Stimulated activated CD8-positive, alpha-beta memory T cell treated with anti-CD3 and anti-CD28 coated beads, Interleukin-12 subunit alpha, Interleukin-12 subunit beta, amount 100 ng/mL, for 1 hour (primary cell): ENCODE data around the gene PRL.

ENCODE experiments used
- DNase-seq: peaks from one replicate; pipeline ENCODE4 v3.0.0-alpha.2; 2020; ENCODE audit warnings: low read depth

Gene PRL

DNA sequence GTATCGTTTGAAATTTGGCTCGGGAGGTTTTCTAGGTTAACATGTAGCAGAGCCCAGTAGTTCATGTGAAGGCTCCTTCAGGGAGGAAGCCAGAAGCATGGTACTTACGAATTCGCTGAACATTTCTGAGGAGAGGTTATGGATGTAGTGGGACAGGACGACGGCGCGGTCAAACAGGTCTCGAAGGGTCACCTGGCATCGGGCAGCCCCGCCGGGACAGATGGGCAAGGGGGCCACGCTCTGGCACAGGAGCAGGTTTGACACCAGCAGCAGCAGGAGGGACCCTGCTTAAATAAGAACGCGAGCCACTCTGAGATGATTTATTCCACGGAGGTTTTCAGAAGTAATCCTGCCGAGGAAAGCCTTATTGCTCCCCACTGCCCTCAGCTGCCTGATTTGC lies 2.5 kb downstream of the PRL start:
- DNase-seq, result no peak

DNA sequence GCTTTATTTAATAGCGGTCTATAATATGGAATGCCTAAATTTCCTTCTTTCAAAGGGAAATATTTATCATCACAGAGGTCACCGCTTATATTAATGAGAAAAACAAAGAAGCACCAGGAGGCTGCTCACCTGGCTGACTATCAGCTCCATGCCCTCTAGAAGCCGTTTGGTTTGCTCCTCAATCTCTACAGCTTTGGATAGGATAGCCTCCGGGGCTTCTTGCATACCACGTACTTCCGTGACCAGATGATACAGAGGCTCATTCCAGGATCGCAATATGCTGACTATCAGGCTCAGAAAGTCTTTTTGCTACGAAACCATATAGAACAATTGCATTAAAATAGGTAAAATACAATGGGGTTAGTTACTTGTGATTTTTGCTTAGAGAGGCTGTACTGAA lies 6.8 kb downstream of the PRL start:
- DNase-seq, result no peak

- no peak for DNase-seq
Measured at GRCh38 chr6:22288721-22289120, 8.1 kb downstream of the PRL start.

- DNase-seq, result no peak
Measured at GRCh38 chr6:22284666-22285065, 12.2 kb downstream of the PRL start.

DNA sequence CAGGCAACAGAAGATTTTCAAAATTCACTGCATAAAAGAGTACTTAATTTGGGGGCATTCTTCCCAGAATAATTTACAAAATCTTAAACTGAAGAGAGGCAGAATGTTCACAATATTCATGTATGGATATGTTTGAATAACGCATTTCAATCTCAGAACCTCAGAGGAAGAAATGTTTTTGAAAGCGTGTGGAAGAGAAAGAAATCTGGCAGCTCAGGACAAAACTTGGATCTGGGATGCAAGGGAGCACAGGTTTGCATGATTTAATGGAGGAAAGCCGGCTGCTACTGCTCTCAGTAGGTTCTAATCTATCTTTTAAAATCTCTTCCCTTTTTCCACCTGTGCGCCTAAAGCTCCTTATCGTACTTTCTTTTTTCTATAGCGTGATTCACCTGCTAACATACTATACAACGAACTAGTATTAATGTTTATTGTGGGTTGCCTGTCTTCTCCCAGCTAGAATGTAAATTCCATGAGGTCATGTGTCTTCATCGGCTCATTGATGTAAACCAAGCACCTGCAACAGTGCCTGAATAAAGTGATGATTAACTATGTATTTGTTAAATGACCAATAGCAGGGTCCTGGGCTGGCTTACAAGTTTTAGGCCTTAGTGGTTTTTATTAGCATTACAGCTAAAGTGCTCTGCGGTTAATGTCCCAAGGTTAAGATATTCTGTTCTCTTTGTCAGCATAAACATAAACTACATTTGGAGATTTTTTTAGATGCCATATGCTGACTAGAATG lies 15.3 kb downstream of the PRL start:
- DNase-seq, result no peak

DNA sequence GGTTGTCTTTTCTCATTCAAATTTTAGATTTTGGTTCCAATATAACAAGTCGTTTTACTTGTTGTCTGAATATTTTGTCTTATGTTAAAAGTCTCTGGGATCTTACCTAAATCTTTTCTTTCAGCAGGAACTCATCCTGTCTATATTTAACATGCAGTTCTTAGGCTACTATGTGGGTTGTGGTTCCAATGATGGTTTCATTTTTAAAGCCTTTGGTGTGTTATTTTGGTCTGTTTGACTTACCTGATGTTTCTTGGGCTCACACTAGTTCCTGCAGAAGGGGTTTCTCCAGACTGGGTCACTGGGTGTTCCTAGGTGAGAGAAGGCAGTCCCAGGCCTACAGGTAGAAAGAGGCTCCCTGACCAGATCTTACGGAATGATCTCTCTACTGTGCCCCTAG lies 17.4 kb downstream of the PRL start:
- no peak for DNase-seq

DNA sequence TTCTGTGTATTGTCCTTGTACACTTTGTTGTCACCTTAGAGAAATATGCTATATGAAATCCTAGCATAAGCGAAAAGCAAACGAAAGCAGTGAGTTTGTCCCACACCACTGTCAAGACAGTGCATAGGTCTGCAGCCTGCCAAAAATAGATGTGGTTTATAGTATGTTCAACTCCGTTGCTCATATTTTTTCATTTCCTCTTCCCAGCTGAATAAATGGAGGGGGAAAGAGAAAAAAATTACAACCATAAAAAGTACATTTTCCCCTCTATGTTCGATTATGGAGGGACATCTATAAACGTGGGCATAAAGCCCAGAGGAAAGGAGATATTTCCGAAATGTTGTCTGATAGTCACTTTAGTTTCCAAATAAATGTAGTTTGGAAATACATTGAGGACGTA lies 25.8 kb downstream of the PRL start:
- no peak for DNase-seq

- DNase-seq, result no peak
Measured at GRCh38 chr6:22263748-22264147, 33.1 kb downstream of the PRL start.

DNA sequence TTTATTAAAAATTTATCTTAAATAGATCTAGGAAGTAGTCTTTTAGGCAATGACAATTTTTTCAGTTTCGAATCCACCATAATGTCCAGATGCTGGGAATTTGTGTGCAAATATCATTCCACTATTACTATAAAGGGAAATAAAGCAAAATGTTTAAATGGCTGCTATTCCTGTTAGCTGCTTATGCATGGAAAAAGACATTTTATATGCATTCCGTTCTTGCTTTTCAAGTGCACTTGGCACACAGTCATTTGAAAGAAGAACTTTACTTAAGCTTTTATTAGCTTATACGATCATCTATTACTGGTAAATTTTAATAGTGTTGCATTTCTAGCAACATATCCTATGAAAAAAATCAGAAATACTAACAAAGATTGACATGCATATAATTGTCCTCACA lies 42.0 kb downstream of the PRL start:
- no peak for DNase-seq

DNA sequence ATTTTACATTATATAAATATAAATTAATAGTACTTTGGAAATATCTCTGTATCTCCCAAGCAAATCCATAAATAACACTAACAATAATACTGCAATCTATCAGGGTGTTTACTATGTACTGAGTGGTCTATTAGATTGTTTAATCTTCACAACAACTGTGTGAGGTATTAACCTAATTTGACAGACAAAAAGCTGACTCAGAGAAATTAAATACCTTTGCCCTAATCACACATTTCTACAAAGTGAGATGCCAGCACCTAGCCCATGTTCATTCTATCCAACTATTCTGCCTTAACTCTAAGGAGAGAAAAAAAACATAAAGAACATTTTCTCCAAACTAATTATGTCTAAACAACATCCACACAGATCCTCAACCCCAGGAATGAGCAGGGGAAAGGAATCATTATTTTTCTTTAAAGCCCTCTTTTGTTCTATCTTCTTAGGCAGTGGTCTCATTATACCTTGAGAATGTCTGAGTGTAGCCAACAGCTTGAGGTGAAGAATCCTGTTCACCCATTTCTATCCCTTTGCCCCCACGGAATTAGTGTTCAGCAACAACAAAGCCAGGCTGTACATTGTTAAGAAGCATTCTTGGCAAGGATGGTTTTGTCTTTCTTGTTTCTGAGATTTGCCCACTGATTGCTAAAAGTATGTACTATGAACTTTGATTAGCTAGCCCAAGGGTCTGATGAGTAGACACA lies 42.7 kb downstream of the PRL start:
- no peak for DNase-seq

DNA sequence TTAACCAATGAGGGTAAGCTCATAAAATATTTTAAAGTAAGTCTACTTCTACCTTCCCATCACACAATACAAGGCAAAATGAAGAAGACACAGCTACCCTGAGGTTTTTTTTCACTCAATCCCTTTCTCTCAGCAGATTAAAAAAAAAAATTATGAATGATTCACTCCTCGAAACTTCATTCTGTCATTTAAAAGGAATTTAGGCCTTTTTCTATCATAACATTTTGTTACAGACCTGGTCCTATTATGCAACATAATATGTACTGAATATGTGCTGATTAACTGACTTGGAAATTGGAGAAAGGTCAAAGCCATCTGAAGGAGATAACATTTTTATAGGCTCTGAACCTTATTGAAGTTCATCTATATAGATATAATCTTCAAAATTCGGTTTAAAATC lies 45.5 kb downstream of the PRL start:
- DNase-seq, result no peak

DNA sequence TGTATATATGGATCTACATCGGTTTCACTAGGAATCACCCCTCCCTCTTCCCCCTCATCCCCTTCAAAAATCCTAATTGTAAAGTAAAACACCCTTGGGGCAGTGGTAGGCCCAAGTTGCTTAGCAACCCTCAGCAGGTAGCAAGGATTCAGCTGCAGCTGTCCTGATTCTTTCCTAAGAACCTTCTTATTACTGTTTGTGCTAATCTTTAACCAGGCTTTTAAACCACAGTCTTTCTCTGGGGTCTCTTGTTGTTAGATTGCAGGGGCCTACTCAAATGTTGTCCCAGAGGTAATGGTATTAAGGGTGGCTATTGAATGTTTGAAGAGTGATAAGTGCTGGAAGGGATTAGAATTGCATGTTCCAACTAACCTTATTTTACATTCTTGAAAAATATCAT lies 46.4 kb downstream of the PRL start:
- DNase-seq, result no peak

DNA sequence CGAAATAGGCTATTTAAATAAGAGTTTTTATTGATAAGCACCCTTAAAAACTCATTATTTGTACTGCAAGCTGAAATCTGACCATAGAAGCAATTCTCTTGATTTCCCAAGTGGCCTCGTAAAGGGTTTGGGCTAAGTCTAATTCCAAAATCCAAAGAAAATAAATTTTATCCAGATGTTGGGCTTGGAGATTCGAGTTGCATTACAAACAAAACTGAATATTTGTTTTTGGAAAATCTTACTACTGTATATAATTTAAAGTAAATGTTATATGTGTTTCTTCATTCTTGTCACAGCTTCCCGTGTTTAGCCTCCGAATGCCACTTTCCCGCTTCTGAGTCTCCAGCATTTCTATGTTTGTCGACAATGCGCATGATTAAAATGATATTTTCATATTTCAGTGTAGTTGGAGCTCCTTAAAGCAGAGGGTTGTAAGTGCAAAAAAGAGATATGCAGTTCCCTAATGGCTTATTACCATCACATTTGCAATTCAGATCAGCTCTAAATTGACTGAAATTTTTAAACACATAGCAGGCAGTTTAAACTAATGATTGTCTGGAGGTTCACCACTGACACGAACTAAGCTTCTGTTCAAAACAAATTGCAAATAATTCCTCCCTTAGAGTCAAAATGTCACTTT lies 47.0 kb downstream of the PRL start:
- DNase-seq, result no peak

DNA sequence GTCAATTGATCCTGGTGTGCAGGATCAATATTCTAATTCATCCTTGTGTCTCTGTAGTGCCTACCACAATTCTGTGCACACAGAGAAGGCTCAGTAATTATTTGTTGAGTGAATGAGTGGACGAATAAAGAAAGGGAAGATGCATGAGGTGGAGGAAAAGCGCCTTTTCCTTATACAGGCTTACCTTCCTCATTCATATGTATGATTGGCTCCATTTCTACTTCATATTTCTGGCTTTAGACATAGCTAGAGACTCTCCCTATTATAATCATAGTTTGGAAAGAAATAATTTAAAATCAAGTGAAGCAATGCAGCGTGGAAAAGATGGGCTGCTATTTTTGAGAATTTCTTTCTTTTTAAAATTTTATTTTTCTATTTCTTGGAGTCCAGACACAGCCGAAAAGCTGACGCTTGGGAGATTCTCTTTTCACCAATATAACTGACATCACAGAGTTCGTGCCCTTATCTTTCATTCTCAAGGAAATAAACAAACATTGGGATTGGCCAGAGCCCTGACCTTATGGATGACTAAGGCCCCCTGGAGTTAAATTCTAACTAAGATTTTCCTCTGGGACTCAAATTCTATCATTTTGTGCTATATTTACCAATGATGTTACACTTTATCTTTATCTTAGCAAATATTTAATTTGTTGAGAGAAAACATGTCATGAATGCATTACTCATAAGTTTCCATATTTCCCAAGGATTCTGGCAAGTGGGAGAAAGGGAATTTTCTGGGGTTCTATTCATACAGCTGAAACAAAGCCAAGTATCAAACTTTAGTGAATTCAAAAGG lies 48.1 kb downstream of the PRL start:
- no peak for DNase-seq

DNA sequence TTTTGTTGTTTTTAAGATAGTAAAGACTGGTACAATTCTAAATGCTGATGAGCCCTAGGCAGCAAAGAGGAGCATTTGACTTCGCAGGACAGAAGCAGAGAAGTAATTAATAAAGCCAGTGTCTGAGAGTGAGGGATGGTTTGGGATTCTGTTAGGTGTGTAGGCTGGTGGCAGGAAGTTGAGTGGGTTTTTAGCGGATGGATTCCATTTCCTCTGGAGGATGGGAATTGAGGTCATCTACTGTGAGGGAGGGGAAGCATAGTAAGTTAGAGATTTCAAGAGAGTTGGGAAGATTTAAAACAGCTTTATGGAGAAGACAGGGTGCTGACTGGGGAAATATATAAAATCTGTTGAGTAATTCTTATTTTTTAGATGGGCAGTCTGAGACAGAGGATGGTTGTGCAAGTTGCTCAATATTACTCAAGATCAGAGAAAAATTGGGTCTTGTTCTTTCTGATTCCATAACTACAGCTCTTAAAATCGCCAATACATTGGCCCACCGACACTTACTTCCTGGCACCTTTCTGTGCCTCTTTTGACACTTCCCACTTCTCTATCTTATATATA lies 48.8 kb downstream of the PRL start:
- DNase-seq, result no peak

- DNase-seq, result no peak
Measured at GRCh38 chr6:22240025-22240424, 56.8 kb downstream of the PRL start.

GRCh38 chr6:22239261-22239921 lies 57.4 kb downstream of the PRL start:
- DNase-seq, result no peak

GRCh38 chr6:22238861-22239260 lies 58.0 kb downstream of the PRL start:
- no peak for DNase-seq

DNA sequence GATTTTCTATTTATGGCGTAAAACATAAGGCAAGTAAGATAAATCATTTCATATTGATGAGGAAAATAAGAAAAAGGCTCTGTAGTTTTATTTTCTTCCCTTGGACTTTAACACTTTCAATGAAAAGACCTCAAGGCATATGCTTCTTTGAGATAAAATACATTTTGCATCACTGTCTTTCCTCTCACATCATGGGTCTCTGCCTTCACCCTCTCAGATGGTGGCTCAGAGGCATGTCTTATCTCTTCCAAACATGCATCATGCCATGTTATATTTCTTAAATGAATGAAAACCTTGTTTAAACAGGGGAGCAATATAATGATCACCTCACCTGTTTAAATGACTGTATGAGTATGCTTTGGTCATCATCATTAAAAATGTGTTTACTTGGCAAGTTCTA lies 59.3 kb downstream of the PRL start:
- no peak for DNase-seq
